Memory B cell (primary cell): Measurements from ENCODE around the gene HSP90AB1.
A peak's percentile ranks its signal among the peaks of the same experiment; 100 is the strongest.

Experiments
- ATAC-seq: fragments of 150-1000 bp; cut with Tn5 transposase; 2 replicates; pipeline ENCODE4 v1.10.0; 2021; ENCODE audit warnings: low read depth, mild to moderate bottlenecking, moderate library complexity
- DNase-seq, 2 donors: peaks; one replicate each; pipeline ENCODE4 v3.0.0; 2022; ENCODE audit warnings: low spot score in 2 of 2
- H3K27ac Mint-ChIP-seq: one replicate; pipeline ENCODE4 v1.8.0; 2022; ENCODE audit warnings: mild to moderate bottlenecking, moderate library complexity, mixed read lengths
- H3K27me3 Mint-ChIP-seq: one replicate; pipeline ENCODE4 v1.8.0; 2022; ENCODE audit warnings: mixed read lengths
- H3K36me3 Mint-ChIP-seq: one replicate; pipeline ENCODE4 v1.8.0; 2022; ENCODE audit warnings: mild to moderate bottlenecking, mixed read lengths
- H3K4me1 Mint-ChIP-seq: one replicate; pipeline ENCODE4 v1.8.0; 2022; ENCODE audit warnings: mixed read lengths
- H3K4me3 Mint-ChIP-seq: one replicate; pipeline ENCODE4 v1.8.0; 2022; ENCODE audit warnings: mild to moderate bottlenecking, moderate library complexity, mixed read lengths
- H3K9me3 Mint-ChIP-seq: one replicate; pipeline ENCODE4 v1.8.0; 2022; ENCODE audit warnings: mixed read lengths

The HSP90AB1 gene

DNA sequence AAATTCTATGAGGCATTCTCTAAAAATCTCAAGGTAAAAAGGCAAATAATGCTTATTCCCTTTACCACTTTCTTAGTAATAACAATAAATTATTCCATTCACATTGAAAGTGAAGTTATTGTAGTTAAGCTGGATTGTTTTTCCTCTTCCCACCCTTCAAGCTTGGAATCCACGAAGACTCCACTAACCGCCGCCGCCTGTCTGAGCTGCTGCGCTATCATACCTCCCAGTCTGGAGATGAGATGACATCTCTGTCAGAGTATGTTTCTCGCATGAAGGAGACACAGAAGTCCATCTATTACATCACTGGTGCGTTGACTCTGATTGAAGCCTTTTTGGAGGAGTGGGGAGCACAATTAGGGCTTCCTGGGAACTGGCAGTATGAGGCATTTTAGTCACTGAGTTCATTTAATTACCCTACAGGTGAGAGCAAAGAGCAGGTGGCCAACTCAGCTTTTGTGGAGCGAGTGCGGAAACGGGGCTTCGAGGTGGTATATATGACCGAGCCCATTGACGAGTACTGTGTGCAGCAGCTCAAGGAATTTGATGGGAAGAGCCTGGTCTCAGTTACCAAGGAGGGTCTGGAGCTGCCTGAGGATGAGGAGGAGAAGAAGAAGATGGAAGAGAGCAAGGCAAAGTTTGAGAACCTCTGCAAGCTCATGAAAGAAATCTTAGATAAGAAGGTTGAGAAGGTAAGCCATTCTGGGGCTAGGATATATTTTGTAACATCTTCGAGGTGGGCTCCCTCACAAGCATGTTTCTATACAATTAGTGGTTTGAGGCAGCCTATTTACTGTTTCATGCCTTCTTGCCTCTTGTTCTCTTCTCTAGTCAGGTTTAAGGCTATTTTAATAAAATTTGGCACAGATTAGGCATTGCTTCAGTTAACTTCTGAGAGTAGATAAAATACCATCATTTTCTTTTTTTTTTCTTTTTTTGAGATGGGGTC lies 4.9 kb downstream of the HSP90AB1 start:
- Mint-ChIP-seq H3K27me3 (no peaks in the 10 kb centered on the region), H3K4me1 (peaks cover 51% of the 10 kb centered on the region), H3K4me3 (no peak overlapping the region), H3K27ac (peak overlapping the region; percentile 12), H3K36me3 (peaks cover 36% of the 10 kb centered on the region), H3K9me3 (no peaks in the 10 kb centered on the region)
- ATAC-seq = no peak
- no peak for DNase-seq

DNA sequence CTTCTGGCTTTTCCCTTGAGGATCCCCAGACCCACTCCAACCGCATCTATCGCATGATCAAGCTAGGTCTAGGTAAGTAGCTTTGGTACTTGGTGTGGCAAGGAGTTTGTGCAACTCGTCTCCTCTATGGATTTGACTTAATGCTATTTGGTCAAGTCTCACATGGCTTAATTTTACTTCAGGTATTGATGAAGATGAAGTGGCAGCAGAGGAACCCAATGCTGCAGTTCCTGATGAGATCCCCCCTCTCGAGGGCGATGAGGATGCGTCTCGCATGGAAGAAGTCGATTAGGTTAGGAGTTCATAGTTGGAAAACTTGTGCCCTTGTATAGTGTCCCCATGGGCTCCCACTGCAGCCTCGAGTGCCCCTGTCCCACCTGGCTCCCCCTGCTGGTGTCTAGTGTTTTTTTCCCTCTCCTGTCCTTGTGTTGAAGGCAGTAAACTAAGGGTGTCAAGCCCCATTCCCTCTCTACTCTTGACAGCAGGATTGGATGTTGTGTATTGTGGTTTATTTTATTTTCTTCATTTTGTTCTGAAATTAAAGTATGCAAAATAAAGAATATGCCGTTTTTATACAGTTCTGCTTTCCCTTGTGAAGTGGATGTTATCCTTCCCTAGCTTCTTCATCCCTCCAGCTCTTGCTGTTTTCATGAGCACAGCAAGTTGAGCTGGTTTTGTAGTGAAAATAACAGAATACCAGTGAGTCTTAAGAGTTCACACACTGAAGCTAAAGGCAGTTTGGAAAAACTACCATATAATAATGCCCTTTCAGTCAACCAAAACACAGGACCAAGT lies 6.6 kb downstream of the HSP90AB1 start:
- DNase-seq (peak in 1 of 2 donors; percentile 59), ATAC-seq (peak; percentile 16)
- Mint-ChIP-seq H3K27ac (peak overlapping the region; percentile 94), H3K27me3 (no peaks in the 10 kb centered on the region), H3K36me3 (peaks cover 34% of the 10 kb centered on the region), H3K4me1 (peaks cover 55% of the 10 kb centered on the region), H3K4me3 (no peak overlapping the region), H3K9me3 (no peaks in the 10 kb centered on the region)

DNA sequence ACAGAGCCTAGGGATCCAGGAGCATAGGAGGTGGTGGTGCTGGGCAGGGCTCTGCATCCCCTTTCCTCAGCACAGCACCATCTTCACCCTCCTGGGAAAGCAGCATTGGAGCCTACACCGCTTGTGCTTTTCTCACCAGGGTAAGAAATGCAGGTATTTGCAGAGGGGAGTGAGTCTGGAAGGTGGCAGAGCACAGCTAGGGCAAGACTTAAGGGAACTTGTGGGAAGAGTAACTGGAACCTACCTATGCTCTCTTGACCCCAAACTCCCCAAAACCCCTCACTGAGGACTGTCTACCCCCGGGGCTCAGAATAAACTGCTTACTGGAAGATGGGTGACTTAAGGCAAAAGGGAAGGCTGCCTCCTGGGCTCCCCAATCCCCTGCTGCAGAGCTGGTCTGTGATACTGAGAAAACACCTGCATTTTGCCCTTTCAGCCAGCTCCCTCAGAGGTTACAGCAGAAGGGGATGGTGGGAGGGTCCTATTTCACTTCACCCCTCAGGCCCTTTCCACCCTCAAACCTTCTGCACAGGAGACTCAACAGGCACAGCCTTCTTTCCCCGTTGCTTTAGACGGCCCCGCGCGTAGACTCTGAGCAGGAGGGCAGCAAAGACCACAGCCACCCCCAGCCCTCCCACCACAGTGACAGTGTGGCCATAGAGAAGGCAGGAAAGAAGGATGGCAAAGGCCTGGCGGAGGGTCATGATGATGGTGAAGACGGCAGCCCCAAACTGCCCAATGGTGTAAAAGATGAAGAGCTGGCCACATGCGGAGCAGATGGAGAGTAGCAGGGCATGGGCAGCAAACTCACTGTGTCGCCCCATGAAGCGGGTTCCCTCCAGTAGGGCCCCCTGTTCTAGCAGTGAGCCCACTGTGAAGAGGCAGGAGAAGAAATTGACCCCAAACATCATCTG lies 7.5 kb downstream of the HSP90AB1 start:
- Mint-ChIP-seq H3K27me3 (no peaks in the 10 kb centered on the region), H3K4me3 (peak overlapping the region; percentile 10), H3K4me1 (peaks cover 53% of the 10 kb centered on the region), H3K36me3 (peaks cover 31% of the 10 kb centered on the region), H3K9me3 (no peaks in the 10 kb centered on the region), H3K27ac (peak overlapping the region; percentile 94)
- DNase-seq = no peak
- no peak for ATAC-seq

DNA sequence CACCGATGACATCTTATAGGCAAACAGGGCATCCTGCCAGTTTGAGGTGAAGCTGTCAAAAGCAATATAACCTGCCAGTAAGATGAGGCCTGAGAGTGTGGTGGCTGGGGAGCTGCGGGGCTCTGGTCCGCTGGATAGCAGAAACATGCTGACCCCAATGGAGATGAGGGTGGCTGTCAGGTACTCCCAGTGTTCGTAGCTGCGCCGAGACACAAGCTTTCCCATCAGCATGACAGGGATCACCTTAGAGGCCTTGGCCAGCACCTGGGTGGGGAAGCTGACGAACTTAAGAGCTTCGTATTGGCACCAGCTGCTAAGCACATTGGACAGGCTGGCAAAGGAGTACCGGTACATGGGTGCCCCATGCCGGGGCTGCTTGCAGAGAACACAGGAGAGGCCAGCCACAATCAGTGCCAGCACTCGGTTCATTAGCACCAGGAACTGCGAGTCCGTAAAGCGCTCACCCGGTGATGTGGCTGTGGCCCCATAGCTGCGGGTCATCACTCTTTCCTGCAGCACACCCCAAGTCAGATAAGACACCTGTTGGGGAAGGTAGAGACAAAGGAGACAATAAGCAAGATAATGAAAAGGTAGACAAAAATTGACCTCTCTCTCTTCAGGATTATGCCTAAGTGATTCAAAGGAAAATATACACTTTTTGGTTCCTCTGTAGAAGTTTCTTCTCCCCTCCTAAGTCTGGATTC lies 8.4 kb downstream of the HSP90AB1 start:
- peaks cover 49% of the 10 kb centered on the region for H3K4me1 Mint-ChIP-seq
- H3K27ac Mint-ChIP-seq = peak overlapping the region; percentile 94
- H3K36me3 Mint-ChIP-seq = peaks cover 26% of the 10 kb centered on the region
- H3K9me3 Mint-ChIP-seq = no peaks in the 10 kb centered on the region
- DNase-seq (no peak), ATAC-seq (no peak)
- no peaks in the 10 kb centered on the region for H3K27me3 Mint-ChIP-seq
- H3K4me3 Mint-ChIP-seq = peak overlapping the region; percentile 80

DNA sequence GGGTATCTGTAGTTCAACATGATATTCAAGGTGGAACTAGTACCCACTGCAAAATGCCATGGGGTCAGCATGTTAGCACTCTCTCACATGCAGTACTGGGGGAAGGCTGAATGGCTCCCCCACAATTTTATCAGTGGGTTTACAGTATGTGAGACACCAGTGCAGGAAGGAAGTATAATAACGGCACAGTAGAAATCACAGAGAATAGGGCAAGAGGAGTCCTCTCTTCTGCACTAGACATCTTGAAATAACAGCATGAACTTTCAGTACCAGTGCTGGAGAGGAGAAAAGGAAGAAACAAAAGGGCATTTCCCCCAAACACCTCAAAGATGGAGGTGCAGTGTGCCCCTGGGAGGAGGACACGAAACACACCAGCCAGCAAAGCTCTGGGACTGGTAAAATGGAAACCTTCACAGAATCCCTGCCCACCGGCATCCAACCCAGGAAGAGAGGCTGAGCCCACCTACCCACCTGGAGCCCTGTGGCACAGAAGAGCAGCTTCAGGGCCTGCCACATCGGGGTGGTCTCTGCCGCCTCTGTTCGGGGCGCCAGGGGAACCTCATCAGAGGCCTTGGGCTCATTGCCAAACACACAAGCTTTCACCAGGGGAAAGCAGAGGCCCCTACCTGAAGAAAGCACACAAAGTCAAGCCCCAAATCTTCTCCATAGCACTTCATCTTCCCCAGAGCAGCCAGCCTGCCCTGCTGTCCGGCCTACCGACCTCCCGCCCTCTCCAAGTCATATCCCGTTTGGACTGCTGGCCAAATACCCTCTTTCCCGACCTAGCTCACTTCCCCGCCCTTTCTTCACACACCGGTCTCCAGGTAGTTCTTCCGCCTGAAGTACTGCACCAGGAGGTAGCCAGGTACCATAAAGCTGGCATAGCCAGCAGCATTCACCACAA lies 9.2 kb downstream of the HSP90AB1 start:
- DNase-seq (no peak), ATAC-seq (no peak)
- H3K27me3 Mint-ChIP-seq = no peaks in the 10 kb centered on the region
- H3K9me3 Mint-ChIP-seq = no peaks in the 10 kb centered on the region
- H3K36me3 Mint-ChIP-seq = peaks cover 28% of the 10 kb centered on the region
- peaks cover 52% of the 10 kb centered on the region for H3K4me1 Mint-ChIP-seq
- peak overlapping the region; percentile 80 for H3K4me3 Mint-ChIP-seq
- H3K27ac Mint-ChIP-seq = peak overlapping the region; percentile 94

DNA sequence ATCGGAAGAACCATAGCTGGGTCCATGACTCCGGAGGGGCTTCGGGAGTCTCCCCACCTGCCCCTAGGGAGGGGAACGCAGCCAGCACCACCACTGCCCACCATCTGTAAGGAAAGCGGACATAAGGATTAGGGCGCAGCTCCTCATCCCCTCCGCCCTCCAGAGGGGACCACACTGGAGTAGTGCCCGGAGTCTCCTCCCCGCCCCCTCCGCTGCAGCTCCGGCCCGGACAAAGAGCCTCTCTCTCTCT lies 9.8 kb downstream of the HSP90AB1 start:
- DNase-seq = no peak

DNA sequence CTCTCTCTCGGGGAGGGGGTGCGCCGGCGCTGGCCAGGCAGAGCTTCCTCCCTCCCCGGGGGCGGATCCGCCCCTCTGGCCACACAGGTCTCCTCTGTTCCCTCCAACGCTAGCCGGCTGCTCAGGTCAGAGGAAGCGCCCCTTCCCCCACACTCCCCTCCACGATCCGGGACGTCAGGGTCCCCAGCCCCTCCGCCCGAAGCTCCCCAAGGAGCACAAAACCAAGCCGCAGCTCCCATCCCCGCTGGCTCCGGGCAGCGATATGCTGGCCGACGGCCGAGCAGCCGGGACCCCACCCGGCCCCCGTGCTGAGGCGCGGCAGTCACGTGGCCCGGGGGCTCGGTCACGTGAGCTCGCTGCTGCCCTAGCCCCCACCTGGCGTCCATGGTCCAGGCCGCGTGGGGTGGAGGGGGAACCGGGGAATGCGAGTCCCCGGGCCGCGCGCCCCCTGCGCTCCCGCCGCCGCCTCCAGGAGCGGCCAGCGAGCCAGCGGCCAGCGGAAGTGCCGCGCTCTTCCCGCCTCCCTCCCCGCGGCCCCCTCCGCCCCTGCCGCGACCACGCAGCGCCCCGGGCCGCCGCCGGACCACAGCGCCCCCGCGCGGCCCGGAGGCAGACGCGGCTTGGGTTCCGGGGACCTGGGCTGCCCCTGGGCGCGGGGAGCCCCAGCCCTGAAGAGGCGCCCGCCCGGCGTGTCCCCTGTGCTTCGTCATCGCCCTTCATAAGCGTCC lies 10.3 kb downstream of the HSP90AB1 start, which contains the start of gene SLC35B2:
Gene SLC35B2, minus strand, starts transcription at position 504 of the 728 bp plus-strand sequence. Its CDS starts 118 bp downstream, at position 386.
- peak; percentile 74 for ATAC-seq
- H3K9me3 Mint-ChIP-seq = no peaks in the 10 kb centered on the region
- H3K36me3 Mint-ChIP-seq = peaks cover 24% of the 10 kb centered on the region
- H3K4me1 Mint-ChIP-seq = peaks cover 55% of the 10 kb centered on the region
- no peaks in the 10 kb centered on the region for H3K27me3 Mint-ChIP-seq
- peak within 1 kb of the TSS; percentile 87 for H3K4me3 Mint-ChIP-seq
- DNase-seq = peak; percentile 70 to 74
- peak within 1 kb of the TSS; percentile 94 for H3K27ac Mint-ChIP-seq

More for the DNA sequence above, 9.8 kb downstream of the HSP90AB1 start:
- peaks cover 55% of the 10 kb centered on the region for H3K4me1 Mint-ChIP-seq
- H3K4me3 Mint-ChIP-seq = peak overlapping the region; percentile 80
- H3K36me3 Mint-ChIP-seq = peaks cover 27% of the 10 kb centered on the region
- H3K9me3 Mint-ChIP-seq = no peaks in the 10 kb centered on the region
- H3K27me3 Mint-ChIP-seq = no peaks in the 10 kb centered on the region
- ATAC-seq = peak; percentile 8
- peak overlapping the region; percentile 94 for H3K27ac Mint-ChIP-seq

DNA sequence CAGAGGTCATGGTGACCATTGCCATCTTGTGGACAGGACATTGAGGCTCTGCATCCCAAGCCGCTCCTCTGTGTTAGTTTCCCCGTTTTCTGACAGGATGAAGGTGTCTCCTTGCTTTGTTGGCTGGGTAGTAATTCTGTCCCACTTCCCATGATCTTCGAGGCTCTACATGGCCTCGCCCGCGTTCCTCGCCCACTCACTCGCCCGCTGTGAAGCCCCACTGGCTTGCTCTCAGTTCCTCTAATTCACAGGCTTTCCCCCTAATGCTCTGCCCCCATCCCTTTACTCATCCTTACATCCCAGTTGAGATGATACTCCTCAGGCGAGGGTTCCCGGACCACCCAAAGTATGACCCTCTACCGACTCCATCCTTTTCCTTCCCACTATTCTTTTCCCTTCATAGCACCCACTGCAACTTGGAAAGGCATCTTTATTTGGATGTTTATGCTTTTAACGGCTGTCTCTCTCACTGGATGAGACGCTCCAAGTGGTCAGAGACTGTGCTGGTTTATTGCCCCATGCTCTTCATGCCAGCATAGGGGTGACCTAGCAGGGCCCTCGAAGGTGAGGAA lies 10.9 kb downstream of the HSP90AB1 start:
- Mint-ChIP-seq H3K27ac (peak overlapping the region; percentile 94), H3K4me1 (peaks cover 60% of the 10 kb centered on the region), H3K4me3 (peak overlapping the region; percentile 87), H3K9me3 (no peaks in the 10 kb centered on the region), H3K36me3 (peaks cover 20% of the 10 kb centered on the region), H3K27me3 (no peaks in the 10 kb centered on the region)
- DNase-seq = no peak
- peak; percentile 37 for ATAC-seq

DNA sequence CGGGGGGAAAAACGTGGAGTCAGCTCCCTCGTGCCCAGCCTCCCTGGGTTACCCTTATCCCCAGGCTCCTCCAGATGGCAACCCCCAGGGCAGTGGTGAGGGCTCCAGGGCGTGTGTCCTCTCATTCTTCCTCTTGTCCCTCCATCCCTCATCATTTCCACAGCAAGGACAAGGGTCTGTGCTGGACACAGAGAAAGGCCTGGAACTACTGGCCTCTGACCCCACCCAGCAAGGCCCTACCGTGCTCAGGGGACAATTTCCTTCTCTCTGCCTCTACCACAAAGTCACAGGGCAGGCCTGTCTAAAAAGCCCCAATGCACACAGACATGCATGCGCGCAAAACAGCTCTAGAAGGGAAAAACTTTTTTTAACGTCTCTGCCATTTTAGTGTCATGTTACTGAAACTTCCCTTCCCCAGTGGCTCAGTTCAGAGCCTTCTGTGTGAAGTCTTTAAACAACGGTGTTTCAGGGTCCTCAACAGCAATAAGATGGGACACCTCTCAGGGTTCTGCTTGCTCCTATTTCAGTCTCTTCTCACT lies 11.5 kb downstream of the HSP90AB1 start:
- Mint-ChIP-seq H3K4me1 (peaks cover 62% of the 10 kb centered on the region), H3K27me3 (no peaks in the 10 kb centered on the region), H3K9me3 (no peaks in the 10 kb centered on the region)

DNA sequence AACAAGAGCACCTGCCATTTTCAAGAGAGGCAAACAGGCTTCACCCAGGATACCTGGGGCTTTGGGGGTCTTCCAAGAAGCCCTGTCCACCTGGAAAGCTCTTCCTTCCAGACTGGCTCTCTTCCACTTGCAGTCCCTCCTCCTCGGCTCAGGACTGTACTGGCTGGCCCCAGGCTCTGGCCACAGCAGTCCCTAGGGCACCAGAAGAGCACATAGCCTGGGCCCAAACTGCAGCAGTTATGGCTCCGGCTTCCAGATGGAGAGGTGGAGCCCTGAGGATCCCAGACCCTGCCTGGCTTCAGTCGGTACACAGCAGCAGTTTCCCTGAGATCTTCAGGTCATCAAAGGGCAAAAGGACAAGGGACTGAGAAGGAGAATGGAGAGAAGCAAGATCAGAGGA lies 12.0 kb downstream of the HSP90AB1 start:
- H3K4me3 Mint-ChIP-seq = peak overlapping the region; percentile 87
- DNase-seq = no peak
- H3K27me3 Mint-ChIP-seq = no peaks in the 10 kb centered on the region
- no peaks in the 10 kb centered on the region for H3K9me3 Mint-ChIP-seq
- peak overlapping the region; percentile 94 for H3K27ac Mint-ChIP-seq
- H3K36me3 Mint-ChIP-seq = peaks cover 14% of the 10 kb centered on the region
- no peak for ATAC-seq
- peaks cover 59% of the 10 kb centered on the region for H3K4me1 Mint-ChIP-seq

More for the DNA sequence above, 11.5 kb downstream of the HSP90AB1 start:
- ATAC-seq (peak; percentile 8), DNase-seq (no peak)
- peaks cover 16% of the 10 kb centered on the region for H3K36me3 Mint-ChIP-seq
- H3K4me3 Mint-ChIP-seq = peak overlapping the region; percentile 87
- peak overlapping the region; percentile 94 for H3K27ac Mint-ChIP-seq

DNA sequence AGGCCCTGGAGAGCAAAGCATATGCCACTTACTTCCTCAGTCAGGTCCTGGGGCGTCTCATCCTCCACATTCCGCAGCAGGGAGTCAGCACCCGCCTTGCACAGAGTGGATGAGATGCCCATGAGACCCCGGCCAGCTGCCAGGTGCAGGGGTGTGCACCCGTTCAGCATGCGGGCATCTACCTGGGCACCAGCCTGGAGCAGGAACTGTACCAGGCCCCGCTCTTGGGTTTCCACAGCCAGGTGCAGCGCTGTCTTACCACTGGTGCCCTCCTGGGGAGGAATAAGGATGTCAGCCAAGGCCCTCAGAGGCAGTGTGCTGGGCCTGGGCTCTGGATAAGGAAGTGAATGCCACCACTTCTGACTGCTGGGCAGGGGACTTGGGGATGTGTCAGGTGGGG lies 13.1 kb downstream of the HSP90AB1 start:
- Mint-ChIP-seq H3K36me3 (peaks cover 11% of the 10 kb centered on the region), H3K27ac (peak overlapping the region; percentile 100), H3K27me3 (no peaks in the 10 kb centered on the region), H3K4me1 (peaks cover 58% of the 10 kb centered on the region), H3K4me3 (peak overlapping the region; percentile 8), H3K9me3 (no peaks in the 10 kb centered on the region)
- DNase-seq = no peak
- no peak for ATAC-seq
